Medulla oblongata (tissue), 1 donor: ENCODE data around the gene CFAP46.
"Not testable (repeated sequence)": the region's sequence is repeated elsewhere in the genome, so short reads cannot be mapped to it uniquely, and the experiment has no call there.

Source experiments
- DNase-seq: peaks from one replicate; pipeline ENCODE4 v3.0.0-alpha.2; 2015; ENCODE audit errors: extremely low spot score

Gene CFAP46

GRCh38 chr10:132788180-132788830, 154.1 kb downstream of the CFAP46 start:
- peak; percentile 55 for DNase-seq

DNA sequence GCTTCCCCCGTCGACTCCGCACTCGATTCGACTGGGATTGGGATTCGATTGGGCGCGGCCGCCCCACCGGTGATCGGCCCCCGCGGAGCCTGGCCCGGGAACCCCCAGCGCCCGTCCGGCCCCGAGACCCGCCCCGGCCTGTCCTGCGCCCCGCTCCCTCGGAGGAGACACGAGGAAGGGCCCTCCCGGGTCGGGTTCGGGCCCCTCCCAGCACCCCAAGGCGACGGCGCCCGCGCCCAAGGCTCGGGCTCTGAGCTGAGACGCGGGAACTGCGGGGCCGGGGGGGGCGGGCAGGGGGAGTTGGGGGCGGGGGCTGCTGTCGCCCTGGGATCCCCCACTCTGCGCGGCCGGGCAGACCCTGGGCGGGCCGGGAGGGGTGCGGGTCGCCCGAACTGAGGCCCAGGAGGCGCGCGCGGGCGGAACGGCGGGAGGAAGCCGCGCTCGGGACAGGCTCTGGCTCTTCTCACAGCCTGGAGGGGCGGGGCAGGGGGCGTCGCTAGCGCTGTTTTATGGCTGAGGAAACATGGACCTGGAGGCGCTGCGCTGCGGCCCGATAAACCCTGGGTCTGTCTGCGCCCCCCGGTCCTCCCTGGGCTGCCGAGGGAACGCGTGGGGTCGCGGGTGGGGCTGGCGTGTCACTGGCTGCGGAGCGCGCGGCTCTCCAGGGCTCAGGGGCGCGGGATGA, 154.7 kb downstream of the CFAP46 start:
- DNase-seq = no peak

DNA sequence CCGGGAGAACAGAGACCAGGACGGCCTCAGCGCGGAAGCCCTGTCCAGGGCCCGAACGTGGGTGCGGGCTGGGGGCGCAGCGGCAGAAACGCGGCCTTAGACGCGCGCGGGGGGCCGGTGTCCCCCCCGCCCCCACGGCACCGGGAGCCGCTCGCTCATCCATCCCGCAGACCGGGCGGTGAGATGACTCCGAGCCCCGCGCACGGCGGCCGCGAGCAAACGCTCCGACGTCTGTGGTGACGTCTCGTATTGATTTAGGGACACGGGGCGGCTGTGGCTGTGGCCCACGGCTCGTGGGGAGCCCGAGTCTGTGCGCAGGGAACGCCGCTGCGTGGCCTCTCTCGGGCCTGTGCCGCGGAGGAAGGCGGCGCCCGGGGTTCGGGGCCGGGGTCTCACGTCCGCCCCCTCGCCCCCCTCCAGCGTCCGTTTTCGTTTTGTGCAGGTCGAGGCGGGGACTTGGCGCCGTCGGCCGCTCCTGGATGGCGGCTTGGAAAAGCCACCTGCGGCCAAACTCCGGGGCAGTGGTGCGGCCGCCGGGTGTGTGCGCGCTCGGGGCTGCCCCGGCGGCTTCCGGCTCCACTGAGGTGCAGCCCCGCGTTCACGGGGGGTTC, 155.4 kb downstream of the CFAP46 start:
- no peak for DNase-seq

GRCh38 chr10:132786476-132786883, 155.9 kb downstream of the CFAP46 start:
- DNase-seq = no peak

- peak; percentile 43 for DNase-seq
Observed at GRCh38 chr10:132785723-132786475, 156.5 kb downstream of the CFAP46 start, which contains the start of gene NKX6-2. Gene NKX6-2, minus strand, starts transcription at chr10:132786147. Its CDS starts 199 bp downstream, at chr10:132785948.

GRCh38 chr10:132784866-132785722, 157.3 kb downstream of the CFAP46 start:
- no peak for DNase-seq

- DNase-seq = no peak
Observed at GRCh38 chr10:132783940-132784865, 158.2 kb downstream of the CFAP46 start.

DNA sequence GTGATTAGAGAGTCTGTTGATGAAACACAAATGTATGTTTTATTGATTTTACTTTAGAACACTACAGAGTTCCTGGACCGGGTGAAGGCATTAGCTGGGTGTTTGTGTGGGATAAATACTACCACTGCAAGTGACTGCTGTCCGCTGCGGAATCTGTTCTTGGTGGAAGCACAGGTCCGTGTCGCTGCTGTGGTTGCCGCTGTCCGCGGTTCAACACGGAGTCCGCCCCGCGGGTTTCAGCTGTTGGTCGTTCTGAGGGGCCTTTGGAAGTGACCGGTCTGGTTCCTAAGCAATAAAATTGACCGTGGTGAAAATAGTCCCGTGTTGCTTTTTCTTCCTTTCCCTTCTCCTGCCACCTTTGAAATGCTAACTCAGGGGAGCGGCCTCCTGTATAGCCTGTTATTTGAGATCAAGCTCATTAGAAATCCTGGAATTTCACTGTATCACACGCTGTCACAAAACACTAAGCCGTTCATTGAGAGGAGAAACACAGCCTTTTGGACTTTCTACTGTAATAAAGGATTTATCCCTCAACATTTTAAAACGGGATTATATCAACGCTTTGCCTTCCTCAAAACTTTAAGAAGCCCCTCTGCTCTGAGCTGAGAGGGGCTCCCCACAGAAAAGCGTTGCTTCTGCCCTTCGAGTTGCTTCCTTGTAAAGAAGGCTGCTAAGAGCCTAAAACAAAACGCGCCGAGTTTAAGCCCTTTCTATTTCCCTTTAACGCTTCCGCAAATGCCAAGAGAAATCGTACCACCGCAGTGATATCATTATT, 159.0 kb downstream of the CFAP46 start:
- DNase-seq = no peak

GRCh38 chr10:132781556-132781955, 160.8 kb downstream of the CFAP46 start:
- DNase-seq = no peak

DNA sequence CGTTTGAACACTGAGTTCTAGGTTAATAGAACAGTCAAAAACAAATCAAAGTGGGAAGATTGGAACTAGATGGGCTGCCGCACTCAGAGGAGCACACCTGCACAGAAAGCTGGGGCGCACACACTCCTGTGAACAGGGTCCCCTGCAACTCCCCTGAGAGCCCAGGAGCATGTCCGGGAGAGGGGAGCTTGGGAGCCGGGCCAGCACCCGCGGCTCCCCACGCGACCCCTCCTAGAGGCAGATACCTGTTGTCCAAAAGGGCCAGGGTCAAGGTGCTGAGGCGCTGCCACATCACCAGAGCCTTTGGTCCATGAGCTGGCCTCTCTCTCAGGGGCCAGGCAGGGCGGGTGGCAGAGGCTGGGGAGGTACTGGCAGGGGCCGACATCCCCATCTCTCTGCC, 162.0 kb downstream of the CFAP46 start:
- DNase-seq = no peak

DNA sequence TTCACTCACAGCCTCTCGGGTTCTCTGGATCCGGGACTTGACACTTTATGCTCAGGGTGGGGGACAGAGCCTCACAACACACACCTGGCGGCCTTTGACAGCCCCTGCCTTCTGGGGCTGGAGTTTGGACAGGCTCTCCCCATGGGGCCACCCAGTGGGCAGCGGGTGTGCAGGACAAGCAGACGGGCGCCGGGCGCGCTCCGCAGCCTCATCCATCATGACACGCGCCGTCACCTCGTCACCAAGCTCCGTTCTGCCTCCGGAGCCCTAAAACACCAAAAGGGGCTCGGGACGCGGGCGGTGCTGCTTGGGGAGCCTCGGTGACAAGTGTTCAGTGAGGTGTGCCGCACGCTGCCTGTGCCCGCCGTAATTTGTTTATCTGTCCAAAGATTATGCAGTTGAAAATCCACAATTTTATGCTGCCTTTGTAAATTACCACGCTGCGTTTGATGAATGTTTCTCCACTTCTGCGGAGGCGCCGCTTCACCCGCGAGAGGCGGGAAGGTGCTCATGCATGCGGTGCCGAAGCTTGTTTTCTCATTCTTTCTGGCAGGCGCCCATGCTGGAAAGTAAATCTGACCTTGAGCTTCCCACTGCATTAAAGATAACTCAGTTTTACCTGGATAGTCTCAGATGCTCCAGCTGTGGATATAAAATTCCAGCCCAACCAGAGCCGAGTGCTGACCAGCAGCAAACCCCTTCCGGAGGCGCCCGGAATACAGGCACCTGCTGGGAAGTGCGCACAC, 162.6 kb downstream of the CFAP46 start:
- DNase-seq = no peak

DNA sequence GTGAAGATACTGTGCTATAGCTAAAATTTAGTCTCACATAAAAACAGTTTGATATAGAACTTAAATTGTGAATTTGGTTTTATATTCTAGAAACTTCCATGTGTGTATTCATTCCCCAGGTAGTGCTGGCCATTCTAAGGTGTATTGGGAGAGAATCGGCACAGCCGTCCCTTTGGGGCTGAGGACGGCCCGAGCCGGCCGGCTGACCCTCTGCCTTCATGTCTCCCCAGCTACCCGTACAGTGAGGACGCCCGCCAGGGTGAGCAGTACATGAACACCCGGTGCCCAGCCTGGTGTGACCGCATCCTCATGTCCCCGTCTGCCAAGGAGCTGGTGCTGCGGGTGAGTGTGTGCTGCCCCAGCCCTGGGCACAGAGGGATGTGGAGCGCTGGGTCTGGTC, 164.9 kb downstream of the CFAP46 start:
- no peak for DNase-seq

DNA sequence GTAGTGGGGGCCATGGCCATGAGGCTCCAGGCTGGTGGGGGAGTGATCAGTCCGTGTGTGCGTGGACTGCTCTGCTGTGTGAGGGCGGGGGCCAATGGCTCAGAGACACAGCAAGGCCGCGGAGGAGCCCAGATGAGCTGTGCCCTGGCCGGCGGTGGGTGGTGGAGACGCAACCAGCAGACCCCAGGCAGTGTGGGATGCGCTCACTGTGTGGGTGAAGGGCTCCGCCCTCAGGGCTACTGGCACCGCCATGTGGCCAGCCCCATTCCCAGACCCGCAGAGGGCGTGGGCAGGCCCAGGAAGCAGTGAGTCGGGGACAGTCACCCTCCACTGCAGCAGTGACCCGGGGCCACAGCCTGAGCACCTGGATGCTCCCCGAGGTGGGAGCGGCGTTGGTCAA, 165.5 kb downstream of the CFAP46 start:
- DNase-seq = no peak

DNA sequence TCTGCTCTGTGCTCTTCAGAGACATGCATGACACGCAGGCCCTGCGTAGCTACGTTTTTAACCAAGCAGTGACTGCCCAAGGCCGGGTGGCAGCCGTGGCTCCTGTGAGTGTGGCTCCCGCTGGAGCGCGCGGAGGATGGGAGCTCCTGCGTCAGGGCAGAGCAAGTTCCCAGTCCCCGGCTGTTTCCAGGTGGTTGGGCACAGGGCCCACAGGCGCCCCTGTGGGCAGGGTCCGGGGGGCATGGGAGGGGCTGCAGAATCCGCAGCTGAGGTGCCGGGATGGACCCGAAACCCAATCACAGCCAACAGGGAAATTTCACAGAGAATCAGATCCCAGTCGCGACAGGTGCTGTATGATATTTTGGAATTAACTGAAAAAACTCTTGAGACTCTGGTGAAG, 166.2 kb downstream of the CFAP46 start:
- no peak for DNase-seq

- DNase-seq = peak; percentile 94
Observed at GRCh38 chr10:132774902-132775863, 167.2 kb downstream of the CFAP46 start.

DNA sequence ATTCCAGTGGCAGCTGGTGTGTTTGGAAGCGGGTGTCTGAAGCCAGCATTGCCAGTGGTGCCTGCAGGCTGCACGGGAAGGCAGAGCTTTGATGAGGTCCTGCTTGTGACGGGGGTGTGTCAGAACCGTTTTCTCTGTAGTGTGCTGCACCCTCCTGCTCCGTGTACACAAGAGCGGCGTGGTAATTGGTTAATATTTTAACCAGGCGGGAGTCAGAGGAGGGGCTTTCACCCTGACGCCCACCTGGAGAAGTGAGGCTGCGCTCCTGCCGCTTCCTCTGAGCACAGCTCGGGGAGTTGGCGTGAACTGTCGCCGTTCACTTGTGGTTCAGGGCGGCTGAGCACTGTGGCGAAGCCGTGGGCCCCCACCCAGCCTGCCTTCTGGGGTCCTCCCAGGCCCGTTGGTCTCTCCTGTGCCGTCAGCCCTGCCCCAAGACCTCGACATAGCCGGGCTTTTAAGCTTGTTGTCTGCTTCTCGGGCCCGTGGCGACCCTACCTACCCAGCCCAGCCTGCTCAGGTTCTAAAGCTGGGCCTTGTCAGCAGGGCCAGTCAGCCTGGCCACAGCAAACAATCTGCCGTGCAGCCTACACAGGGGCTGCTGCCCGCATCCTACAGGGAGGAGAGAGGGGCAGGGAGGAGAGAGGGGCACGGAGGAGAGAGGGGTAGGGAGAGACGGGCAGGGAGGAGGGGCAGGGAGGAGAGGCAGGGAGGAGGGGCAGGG, 168.0 kb downstream of the CFAP46 start:
- DNase-seq = no peak

DNA sequence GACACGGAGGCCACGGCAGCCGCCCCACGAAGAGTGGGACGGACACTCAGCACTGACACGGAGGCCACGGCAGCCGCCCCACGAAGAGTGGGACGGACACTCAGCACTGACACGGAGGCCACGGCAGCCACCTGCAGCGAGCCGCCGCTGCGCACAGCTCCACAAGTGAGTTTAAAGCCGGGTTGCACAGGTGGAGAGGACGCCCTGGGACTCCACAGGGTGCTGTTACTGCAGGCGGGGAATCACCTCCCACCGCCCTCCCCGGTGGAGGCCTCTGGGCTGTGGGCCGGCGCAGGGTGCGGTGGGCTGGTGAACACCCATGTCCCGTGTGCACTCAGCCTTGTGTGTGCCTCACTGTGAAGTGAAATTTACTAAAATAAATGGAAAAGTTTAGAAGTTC, 169.6 kb downstream of the CFAP46 start:
- not testable (repeated sequence) for DNase-seq
